Right cardiac atrium (tissue), 5 donors: Measurements from ENCODE around the gene ORMDL2. TPM values are rescaled to one million over a fixed set of nuclear protein-coding genes. Genes with fewer than 3 reads are reported as not detected.
A peak's percentile ranks its signal among the peaks of the same experiment; 100 is the strongest.

Experiments used
- ATAC-seq, 2 donors: fragments of 200-7000 bp; cut with Tn5 transposase; one replicate each; pipeline versions ENCODE4 v1.8.0 to v1.9.1; 2020; ENCODE audit warnings: moderate library complexity in 2 of 2, mild to moderate bottlenecking in 1 of 2
- DNase-seq, 3 donors: peaks; one replicate each; pipeline ENCODE4 v3.0.0-alpha.2; 2020
- H3K27ac ChIP-seq: one replicate; pipeline ENCODE4 v1.5.1; 2013; ENCODE audit warnings: mild to moderate bottlenecking, low read length, control low read depth, moderate library complexity
- H3K27me3 ChIP-seq: one replicate; pipeline ENCODE4 v1.6.1; 2013; ENCODE audit not compliant: control insufficient read depth, insufficient read depth
- H3K4me1 ChIP-seq: one replicate; pipeline ENCODE4 v1.6.1; 2013; ENCODE audit warnings: low read length; ENCODE audit not compliant: control insufficient read depth, insufficient read depth
- H3K4me3 ChIP-seq: one replicate; pipeline ENCODE4 v1.5.1; 2013; ENCODE audit warnings: low read length, control low read depth
- H3K9me3 ChIP-seq: one replicate; pipeline ENCODE4 v1.6.1; 2013; ENCODE audit warnings: low read length; ENCODE audit not compliant: control insufficient read depth
- WGBS: extraction: QIAGEN DNeasy Blood & Tissue Kit; methylation state at CpG from one replicate; pipeline ENCODE4 v1.1.7; 2013; 5-methylcytosine and 5-hydroxymethylcytosine counted together
- intact Hi-C, 4 donors: fragments of 100-400 bp; cut with DNase I; formaldehyde crosslinking; loops; one replicate each; pipeline versions ENCODE4 v1.11.0 to v1.14.0; 2022 to 2023
- long read RNA-seq, 4 donors: library from polyadenylated mRNA; unstranded; transcript quantifications; one replicate each; pipeline ENCODE4 v2.0.0, GENCODE V29; 2020 to 2021
- polyA plus RNA-seq: library from polyadenylated mRNA; stranded (reverse); fragments of 200-250 nt; gene quantifications from one replicate; pipeline ENCODE4 v1.2.3, GENCODE V29; 2013
- total RNA-seq, 4 donors: library from RNA; stranded (reverse); fragmentation: NEBNext Ultra II Directional; extraction: Animal tissue kit (Norgen Biotek cat#: 25700); gene quantifications; one replicate each; pipeline ENCODE4 v1.2.1, GENCODE V29; 2021
- donor health status: healthy with polysubstance abuse.
- donor health status: DM: no; HTN: yes; CAD: no.
- donor health status: DM: no; HTN: no; CAD: no.
- donor health status: DM: no; HTN: yes; CAD: no; lungs with severe emphysema.
- donor health status: DM: yes; HTN: yes; CAD: no.

Gene ORMDL2
- total RNA-seq (10 to 100 TPM; 13.8 to 23.2 (median 17.6) TPM), polyA plus RNA-seq (23.8 TPM)
- long read RNA-seq, donor 1, partial matches to known transcripts = 0 of 3 reads
- long read RNA-seq, donor 1, other reads (novel, unspliced or antisense) = 1 of 3 reads
- long read RNA-seq, donor 2, partial matches to known transcripts = 1 of 4 reads
- long read RNA-seq, donor 2, other reads (novel, unspliced or antisense) = 0 of 4 reads
- long read RNA-seq, donor 3, partial matches to known transcripts = 3 of 8 reads
- long read RNA-seq, donor 3, other reads (novel, unspliced or antisense) = 1 of 8 reads
- long read RNA-seq, donor 4, transcript ORMDL2-201 (4 exons, 2,141 nt) = major isoform, 6 of 7 reads
- long read RNA-seq, donor 4, partial matches to known transcripts = 1 of 7 reads
- long read RNA-seq, donor 4, other reads (novel, unspliced or antisense) = 0 of 7 reads

DNA sequence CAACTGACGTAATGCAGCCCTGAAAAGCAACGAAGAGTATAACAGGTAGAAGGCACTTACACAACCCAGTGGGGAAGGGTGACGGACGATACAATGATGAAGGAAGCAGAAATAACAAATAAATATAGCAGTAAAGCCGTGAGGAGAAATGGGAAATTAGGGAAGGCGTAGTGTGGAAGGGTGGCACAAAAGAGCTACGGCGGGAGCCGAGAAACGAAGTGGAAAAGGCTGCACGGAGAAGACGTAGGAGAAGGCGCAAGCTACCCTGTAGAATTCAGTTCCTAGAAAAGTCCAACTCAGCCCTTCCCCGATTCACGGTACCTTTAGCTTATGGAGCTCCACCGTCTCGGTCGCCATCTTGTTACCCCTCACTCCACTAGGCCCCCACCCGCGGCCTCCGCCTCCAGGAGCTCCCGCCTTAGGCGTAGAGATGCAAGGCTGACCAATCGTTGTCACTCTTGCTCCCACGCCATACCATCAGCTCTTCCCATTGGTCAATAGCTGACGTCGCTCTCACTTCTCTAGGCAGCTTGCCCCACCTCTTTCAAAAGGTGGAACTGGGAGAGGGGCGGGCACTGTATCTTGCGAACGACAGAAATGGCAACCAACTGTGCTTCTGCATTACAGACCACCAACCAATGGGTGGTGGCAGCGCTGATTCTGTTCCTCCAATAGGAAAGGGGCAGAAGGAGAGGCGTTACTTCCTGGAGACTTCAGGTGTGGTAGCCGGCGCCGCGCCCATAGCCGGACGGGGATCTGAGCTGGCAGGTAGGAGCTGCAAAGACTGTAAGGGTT, at the start of gene ORMDL2, which contains the start of gene SARNP:
TSS of gene ORMDL2 (plus strand) at position 697 of the 795 bp plus-strand sequence. CDS start 959 bp downstream, outside the sequence.
TSS of gene SARNP (minus strand) at position 380 of the 795 bp plus-strand sequence. CDS start at position 357, 23 bp downstream.
- ATAC-seq = peak; percentile 99
- Histone ChIP-seq H3K4me3 (peak within 1 kb of the TSS; percentile 84), H3K9me3 (no peaks in the 10 kb centered on the region), H3K4me1 (no peaks in the 10 kb centered on the region), H3K27ac (peak within 1 kb of the TSS; percentile 88), H3K27me3 (no peaks in the 10 kb centered on the region)
- intact Hi-C loops = loop anchor here in 1 of 4 donors (5.0 kb wide), 1 partner anchor 110 kb away; the partner anchor contains the start of gene PYM1
- WGBS = under 1% methylated on average over 38 of the region's 38 CpGs
- DNase-seq = peak; percentile 95 to 98 (median 96)

GRCh38 chr12:55771736-55772135, 46.1 kb upstream of the ORMDL2 start:
- no peaks in the 10 kb centered on the region for H3K9me3 ChIP-seq
- no peaks in the 10 kb centered on the region for H3K4me1 ChIP-seq
- H3K4me3 ChIP-seq = no peak overlapping the region
- no peak for ATAC-seq
- no peaks in the 10 kb centered on the region for H3K27me3 ChIP-seq
- intact Hi-C loops = no loop called here
- 67% methylated on average over 6 of the region's 6 CpGs for WGBS
- no peak for DNase-seq
- no peak overlapping the region for H3K27ac ChIP-seq

DNA sequence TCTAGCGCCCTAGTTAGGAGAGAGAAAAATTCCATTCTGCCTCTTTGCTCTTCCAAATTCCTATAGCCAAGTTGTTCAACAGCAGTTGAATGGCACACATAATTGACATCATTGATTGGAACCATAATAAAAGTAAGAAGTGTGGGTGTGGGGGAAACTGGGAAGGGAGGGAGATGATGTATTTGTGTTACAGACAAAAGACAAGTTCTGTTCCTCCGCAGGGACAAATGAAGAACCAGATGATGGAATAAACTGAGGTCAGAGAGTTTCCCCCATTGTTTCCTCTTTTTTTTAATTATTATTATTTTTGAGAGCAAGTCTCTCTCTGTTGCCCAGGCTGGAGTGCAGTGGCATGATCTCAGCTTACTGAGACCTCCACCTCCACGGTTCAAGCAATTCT, 40.0 kb upstream of the ORMDL2 start:
- 89% methylated on average over 3 of the region's 3 CpGs for WGBS
- Histone ChIP-seq H3K4me3 (no peak overlapping the region), H3K27me3 (no peaks in the 10 kb centered on the region), H3K4me1 (no peaks in the 10 kb centered on the region), H3K27ac (no peak overlapping the region), H3K9me3 (no peaks in the 10 kb centered on the region)
- intact Hi-C loops = no loop called here
- DNase-seq = no peak
- ATAC-seq = no peak

- intact Hi-C loops = no loop called here
- ATAC-seq = no peak
- DNase-seq = no peak
- Histone ChIP-seq H3K27ac (no peak overlapping the region), H3K9me3 (no peaks in the 10 kb centered on the region), H3K4me1 (no peaks in the 10 kb centered on the region), H3K27me3 (no peaks in the 10 kb centered on the region), H3K4me3 (no peak overlapping the region)
- 74% methylated on average over 2 of the region's 2 CpGs for WGBS
These were observed 37.2 kb upstream of the ORMDL2 start for GRCh38 chr12:55780685-55781084.

GRCh38 chr12:55788546-55788945, 29.3 kb upstream of the ORMDL2 start:
- no peak for ATAC-seq

DNA sequence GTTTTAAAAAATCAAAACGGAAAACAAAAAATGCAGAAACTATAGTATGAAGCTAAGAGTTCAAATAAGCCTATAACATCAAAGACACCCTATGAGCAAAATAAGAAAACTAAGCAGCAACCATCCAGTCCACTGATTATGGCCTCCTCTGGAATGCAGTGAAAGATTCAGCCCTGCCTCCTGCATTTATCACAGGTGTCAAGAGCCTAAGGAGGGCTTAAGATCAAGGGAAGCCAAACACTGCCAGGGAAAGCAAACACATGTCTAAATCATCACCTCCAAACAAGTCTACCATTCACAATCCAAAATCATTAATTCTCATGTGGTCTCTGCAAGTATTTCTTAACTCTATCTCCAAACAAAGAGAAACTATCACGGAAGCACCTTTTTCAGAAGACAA, 28.7 kb upstream of the ORMDL2 start:
- H3K4me3 ChIP-seq = no peak overlapping the region
- no peaks in the 10 kb centered on the region for H3K27me3 ChIP-seq
- no peaks in the 10 kb centered on the region for H3K4me1 ChIP-seq
- no peak for ATAC-seq
- DNase-seq = no peak
- H3K27ac ChIP-seq = no peak overlapping the region
- no peaks in the 10 kb centered on the region for H3K9me3 ChIP-seq
- WGBS = 89% methylated on average over 2 of the region's 2 CpGs
- intact Hi-C loops = no loop called here

More at GRCh38 chr12:55788546-55788945, 29.3 kb upstream of the ORMDL2 start:
- intact Hi-C loops = no loop called here
- Histone ChIP-seq H3K4me3 (no peak overlapping the region), H3K4me1 (no peaks in the 10 kb centered on the region), H3K27ac (no peak overlapping the region), H3K27me3 (no peaks in the 10 kb centered on the region), H3K9me3 (no peaks in the 10 kb centered on the region)
- WGBS = 91% methylated on average over 7 of the region's 7 CpGs
- DNase-seq = no peak

GRCh38 chr12:55789893-55790292, 27.9 kb upstream of the ORMDL2 start:
- intact Hi-C loops = loop anchor here in 3 of 4 donors (10.0 kb wide), 1 partner anchor 45 kb away; the partner anchor contains the start of gene GDF11 (in 3 of the 3)
- DNase-seq (no peak), ATAC-seq (no peak)
- WGBS = 92% methylated on average over 4 of the region's 4 CpGs
- no peaks in the 10 kb centered on the region for H3K9me3 ChIP-seq
- H3K27ac ChIP-seq = no peak overlapping the region
- H3K4me1 ChIP-seq = no peaks in the 10 kb centered on the region
- H3K27me3 ChIP-seq = no peaks in the 10 kb centered on the region
- H3K4me3 ChIP-seq = no peak overlapping the region

DNA sequence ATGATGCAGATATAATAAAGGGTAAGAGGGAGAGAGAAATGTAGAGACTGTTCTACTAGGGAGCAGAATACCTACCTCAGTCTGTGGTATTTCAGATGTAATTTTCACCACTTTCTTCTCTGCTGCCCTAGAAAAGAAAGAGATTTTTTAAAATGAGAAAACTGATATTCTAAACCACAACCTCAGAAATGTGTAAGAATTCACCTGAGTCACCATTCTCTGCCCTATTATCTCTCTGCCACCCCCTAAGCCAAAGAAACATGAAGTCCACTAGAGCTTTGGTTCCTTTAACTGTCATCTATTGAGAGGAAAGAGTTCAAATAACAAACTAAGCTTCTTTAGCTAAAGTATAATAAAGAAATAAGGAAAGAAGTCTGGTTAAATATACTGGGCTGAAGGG, 21.9 kb upstream of the ORMDL2 start:
- no peaks in the 10 kb centered on the region for H3K27me3 ChIP-seq
- no peaks in the 10 kb centered on the region for H3K4me1 ChIP-seq
- DNase-seq = no peak
- no peak for ATAC-seq
- intact Hi-C loops = loop anchor here in 3 of 4 donors (10.0 kb wide), 1 partner anchor 51 kb away; the partner anchor contains the start of gene GDF11 (in 3 of the 3)
- H3K4me3 ChIP-seq = no peak overlapping the region
- H3K9me3 ChIP-seq = no peaks in the 10 kb centered on the region
- H3K27ac ChIP-seq = no peak overlapping the region

DNA sequence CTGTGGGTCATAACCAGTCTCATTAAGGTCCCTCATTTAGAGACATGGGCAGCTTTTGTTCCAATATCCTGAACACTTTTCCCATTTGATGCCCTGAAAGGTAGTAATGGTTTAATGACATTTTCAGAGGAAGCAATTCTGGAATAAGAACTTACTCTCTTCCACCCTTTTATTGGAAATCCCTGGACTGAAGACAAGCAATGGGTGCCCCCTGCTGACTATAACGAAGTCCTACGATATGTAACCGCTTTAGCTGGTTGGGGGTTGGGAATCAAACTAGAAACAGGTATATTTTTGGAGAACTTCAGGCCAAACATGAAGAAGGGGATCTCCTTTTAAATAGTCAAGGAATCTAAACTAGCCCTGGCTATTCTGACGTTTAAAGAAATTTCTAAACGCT, 20.8 kb upstream of the ORMDL2 start:
- peak in 1 of 2 donors; percentile 51 for ATAC-seq
- WGBS = 48% methylated on average over 5 of the region's 5 CpGs

GRCh38 chr12:55797550-55797949, 20.3 kb upstream of the ORMDL2 start:
- no peak for DNase-seq
- ATAC-seq = no peak

More for the DNA sequence above, 20.8 kb upstream of the ORMDL2 start:
- H3K27ac ChIP-seq = no peak overlapping the region
- no peak for DNase-seq
- no peaks in the 10 kb centered on the region for H3K9me3 ChIP-seq
- intact Hi-C loops = loop anchor here in 3 of 4 donors (10.0 kb wide), 1 partner anchor 52 kb away; the partner anchor contains the start of gene GDF11 (in 3 of the 3)
- H3K27me3 ChIP-seq = no peaks in the 10 kb centered on the region
- H3K4me3 ChIP-seq = no peak overlapping the region
- H3K4me1 ChIP-seq = peaks cover 1% of the 10 kb centered on the region

More at GRCh38 chr12:55797550-55797949, 20.3 kb upstream of the ORMDL2 start:
- H3K4me1 ChIP-seq = peaks cover 1% of the 10 kb centered on the region
- no peak overlapping the region for H3K4me3 ChIP-seq
- H3K27me3 ChIP-seq = no peaks in the 10 kb centered on the region
- no peaks in the 10 kb centered on the region for H3K9me3 ChIP-seq
- intact Hi-C loops = loop anchor here in 3 of 4 donors (10.0 kb wide), 1 partner anchor 53 kb away; the partner anchor contains the start of gene GDF11 (in 3 of the 3)
- no peak overlapping the region for H3K27ac ChIP-seq
- 70% methylated on average over 4 of the region's 4 CpGs for WGBS
